HT1080 (cell line): ENCODE data around the gene NFS1. TPM values are rescaled to one million over a fixed set of nuclear protein-coding genes. Genes with fewer than 3 reads are reported as not detected.
A peak's percentile ranks its signal among the peaks of the same experiment; 100 is the strongest.
"Not testable (repeated sequence)": the region's sequence is repeated elsewhere in the genome, so short reads cannot be mapped to it uniquely, and the experiment has no call there.

ENCODE experiments used
- DNase-seq: peaks from one replicate; pipeline ENCODE4 v3.0.0-alpha.2; 2015; ENCODE audit warnings: low read depth
- total RNA-seq: library from RNA; depleted of rRNA; stranded (reverse); fragments of >200 nt; shearing (Covaris generic); gene quantifications from 2 replicates; pipeline ENCODE4 v1.2.3, GENCODE V29; 2014

The NFS1 gene
- total RNA-seq, 1 experiment from 2014 or later, result 92.1 TPM

DNA sequence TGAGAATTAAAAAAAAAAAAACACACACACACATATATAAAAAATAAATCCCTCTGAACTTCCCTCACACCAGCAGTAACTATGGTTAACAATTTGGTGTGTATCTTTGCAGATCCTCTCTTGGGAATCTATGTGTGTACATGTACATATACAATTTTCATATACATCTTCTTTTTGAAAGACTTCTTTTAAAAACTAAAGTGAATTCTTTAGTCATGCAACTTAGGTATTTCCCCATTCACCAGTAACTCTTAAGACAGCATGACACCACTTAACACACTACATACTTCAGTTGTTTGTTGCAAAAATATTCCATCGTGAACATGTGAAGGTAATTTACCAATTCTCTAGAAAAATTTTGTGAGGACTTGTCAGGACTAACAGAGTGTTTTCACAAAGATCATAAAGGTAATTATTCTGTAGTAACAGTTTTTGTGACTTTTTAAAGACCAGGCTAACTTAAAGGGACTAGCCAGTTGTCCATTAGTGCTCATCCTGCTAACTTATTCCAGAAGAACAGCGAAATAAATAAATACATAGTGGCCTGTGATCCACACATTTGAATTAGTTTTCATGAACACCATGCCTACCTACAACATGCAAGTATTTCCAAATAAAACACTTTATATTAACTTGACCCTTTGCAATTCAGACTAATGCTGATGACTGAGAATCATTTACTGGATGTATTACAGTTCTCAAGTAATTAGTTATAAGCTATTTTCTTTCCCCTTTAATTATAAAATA is 30.9 kb upstream of the NFS1 start:
- no peak for DNase-seq

DNA sequence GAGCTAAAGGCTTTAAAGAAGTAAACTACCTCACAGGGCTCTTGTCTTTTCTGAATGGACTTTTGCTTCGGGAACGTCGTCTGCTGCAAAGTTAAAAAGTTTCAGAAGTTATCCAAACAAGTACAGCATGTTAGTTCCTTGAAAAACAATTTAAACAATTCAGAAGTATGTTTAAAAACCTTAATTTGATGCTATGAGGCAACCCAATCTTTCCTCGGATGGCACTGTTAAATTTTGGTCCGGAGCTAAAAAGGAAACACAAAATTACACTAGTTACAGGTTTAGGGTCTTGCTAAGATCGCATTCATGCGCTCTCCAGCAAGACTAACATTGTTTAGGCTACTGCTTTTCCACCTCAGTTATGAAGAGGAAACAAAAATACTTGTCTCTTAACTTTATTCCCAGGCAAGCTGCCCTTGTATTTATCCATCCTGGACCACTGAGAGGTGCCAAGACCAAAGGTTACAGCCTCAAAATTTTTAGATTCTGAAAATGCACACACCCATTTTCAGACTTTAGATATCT is 30.2 kb upstream of the NFS1 start:
- DNase-seq, result no peak

GRCh38 chr20:35726842-35727711 is 27.9 kb upstream of the NFS1 start:
- no peak for DNase-seq

DNA sequence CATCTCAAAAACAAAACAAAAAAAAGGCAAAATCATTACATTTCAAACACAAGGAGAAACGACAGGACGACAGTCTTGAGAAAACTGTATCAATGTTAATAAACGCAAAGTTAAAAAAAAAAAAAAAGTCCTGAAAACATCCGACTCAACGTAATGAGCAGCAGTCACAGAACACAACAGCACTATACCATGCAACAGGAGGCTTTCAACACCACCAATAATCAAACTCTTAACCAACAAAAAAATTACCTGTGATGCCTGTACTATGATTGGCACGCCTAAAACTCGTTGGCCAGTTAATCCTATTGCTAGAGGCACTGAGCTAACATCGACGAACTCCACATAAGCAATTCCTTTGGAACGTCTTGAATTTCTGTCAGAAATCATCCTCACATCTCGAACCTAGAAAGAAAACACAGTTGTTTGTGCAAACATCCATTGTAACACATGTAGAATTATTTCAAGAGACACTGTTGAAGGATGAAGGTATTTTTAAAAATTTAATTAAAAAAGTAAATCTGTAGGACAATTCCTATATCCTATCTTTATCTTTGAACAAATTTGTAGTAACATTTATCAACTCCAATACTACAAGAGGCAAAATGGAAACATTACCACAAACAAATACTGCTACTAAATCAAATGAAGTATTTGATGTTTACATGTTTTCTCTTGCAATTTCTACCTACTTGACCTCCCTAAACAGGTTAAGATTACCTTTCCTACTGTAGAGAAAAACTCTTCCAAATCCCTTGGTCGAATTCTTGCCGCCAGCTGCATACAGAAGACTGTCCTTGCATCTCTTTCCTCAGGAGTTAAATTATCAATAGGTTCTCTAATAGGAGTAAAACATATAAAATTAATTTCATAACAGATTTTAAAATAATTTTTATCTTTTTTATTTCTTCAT is 25.4 kb upstream of the NFS1 start:
- no peak for DNase-seq

DNA sequence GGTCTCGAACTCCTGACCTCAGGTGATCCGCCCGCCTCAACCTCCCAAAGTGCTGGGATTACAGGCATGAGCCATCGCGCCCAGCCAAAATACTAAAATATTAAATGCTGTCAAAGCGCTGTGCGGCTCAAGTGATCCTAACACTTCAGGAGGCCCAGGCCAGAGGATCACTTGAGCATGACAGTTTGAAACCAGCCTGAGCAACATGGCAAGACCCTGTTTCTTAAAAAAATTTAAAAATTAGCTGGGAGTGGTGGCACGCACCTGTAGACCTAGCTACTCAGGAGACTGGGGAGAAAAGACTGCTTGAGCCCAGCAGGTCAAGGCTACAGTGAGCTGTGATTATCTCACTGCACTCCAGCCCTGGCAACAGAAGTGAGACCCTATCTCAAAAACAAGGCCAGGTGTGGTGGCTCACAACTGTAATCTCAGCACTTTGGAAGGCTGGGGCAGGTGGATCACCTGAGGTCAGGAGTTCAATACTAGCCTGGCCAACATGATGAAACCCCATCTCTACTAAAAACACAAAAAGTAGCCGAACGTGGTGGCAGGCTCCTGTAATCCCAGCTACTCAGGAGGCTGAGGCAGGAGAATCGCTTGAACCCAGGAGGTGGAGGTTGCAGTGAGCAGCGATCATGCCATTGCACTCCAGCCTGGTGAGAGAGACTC is 24.6 kb upstream of the NFS1 start:
- DNase-seq, result not testable (repeated sequence)

GRCh38 chr20:35723275-35723639 is 24.1 kb upstream of the NFS1 start:
- not testable (repeated sequence) for DNase-seq

GRCh38 chr20:35721621-35722020 is 22.5 kb upstream of the NFS1 start:
- no peak for DNase-seq

DNA sequence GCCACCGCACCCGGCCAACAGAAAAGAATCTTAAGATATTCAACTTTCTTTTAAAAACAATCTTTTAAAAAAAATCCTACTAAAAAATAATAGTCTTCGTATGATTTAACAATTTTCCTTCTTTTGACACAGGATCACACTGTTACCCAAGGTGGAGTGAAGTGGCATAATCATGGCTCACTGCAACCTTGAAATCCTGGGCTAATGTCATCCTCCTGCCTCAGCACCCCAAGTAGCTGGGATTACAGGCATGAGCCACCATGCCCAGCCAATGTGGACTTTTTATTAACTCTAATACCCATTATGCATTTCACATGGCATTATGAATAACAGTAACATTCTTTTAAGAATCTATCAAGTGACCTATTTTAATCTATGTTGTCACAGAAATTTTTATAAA is 22.1 kb upstream of the NFS1 start:
- no peak for DNase-seq

GRCh38 chr20:35720165-35721123 is 21.3 kb upstream of the NFS1 start:
- no peak for DNase-seq

DNA sequence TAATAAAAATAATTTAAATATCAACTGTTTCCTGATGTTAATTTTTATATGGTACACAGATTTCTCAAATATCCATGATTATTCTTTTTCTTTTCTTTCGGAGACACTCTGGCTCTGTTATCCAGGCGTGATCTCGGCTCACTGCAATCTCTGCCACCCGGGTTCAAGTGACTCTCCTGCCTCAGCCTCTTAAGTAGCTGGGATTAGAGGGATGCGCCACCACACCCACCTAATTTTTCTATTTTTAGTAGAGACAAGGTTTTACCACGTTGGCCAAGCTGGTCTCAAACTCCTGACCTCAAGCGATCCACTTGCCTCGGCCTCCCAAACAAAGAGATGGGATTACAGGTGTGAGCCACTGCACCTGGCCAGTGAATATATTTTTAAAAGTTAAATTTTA is 20.6 kb upstream of the NFS1 start:
- DNase-seq, result no peak

- no peak for DNase-seq
Measured at GRCh38 chr20:35718972-35719635, 20.0 kb upstream of the NFS1 start.

DNA sequence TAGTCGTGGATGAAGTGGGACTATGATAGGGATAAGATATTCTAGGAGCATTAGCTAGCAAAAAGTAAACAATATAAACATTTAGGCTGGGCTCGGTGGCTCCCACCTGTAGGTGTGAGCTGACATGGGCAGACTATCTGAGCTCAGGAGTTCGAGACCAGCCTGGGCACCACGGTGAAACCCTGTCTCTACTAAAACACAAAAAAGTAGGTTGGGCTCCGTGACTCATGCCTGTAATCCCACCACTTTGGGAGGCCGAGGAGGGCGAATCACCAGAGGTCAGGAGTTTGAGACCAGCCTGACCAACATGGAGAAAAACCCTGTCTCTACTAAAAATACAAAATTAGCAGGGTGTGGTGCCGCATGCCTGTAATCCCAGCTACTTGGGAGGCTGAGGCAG is 19.2 kb upstream of the NFS1 start:
- peak; percentile 58 for DNase-seq

- no peak for DNase-seq
Measured at GRCh38 chr20:35716330-35716729, 17.2 kb upstream of the NFS1 start.

GRCh38 chr20:35715652-35716051 is 16.5 kb upstream of the NFS1 start:
- no peak for DNase-seq

DNA sequence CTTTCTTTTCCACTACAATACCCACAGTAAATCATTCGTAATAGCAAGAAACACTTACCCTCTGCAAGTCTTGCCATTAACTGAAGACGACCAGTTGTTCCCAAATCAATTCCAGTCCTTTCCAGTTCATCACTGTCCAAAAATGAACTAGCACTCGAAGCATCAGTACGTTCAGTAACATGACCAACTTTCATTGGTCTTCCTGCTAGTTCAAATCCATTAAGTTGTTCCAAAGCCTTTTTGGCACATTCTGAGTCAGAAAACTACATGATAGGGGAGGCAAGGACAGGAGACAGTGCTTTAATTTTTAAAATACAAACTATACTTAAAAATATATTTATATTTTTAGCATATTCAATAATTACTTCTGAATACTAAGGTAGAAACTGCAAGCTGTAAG is 15.0 kb upstream of the NFS1 start:
- no peak for DNase-seq

GRCh38 chr20:35713120-35713519 is 14.0 kb upstream of the NFS1 start:
- not testable (repeated sequence) for DNase-seq

- no peak for DNase-seq
Measured at GRCh38 chr20:35711588-35712209, 12.5 kb upstream of the NFS1 start.

DNA sequence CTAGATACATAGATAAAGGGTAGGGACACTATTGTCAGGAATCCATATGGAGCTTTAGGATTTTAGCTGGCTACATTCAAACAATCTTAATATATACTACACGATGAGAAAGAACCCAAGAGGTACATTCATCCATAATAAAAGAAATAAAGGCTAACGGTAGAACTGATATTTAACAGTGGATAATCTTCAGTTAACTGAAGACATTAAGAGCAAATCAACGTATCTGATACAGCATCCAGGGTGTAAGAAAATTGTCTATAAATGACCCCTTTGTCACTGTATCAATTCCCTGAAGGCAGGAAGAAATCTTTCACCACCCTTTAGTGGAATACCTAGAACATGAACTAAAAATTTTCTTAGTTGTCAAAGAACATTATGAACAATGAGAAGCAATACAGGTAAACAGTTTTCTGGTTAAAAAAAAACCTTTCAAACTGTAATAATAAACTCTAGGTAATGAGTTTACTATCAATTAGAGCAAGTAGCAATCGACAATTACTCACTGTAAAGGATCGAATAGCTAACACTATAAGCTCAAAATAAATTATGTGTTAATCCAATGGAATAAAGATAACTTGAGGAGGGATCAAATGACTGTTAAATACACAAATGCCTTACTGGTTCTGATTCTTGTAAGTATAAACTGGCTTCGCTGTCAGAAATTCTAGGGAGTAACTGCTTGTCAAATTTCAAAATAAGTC is 11.9 kb upstream of the NFS1 start:
- DNase-seq, result no peak
